GM18873 (cell line): ENCODE results near the gene FH.
A peak's percentile ranks its signal among the peaks of the same experiment; 100 is the strongest.

Experiments used
- ATAC-seq: cut with Tn5 transposase; IDR thresholded peaks from one replicate; pipeline ENCODE4 v1.9.1; 2021; ENCODE audit warnings: mild to moderate bottlenecking, moderate library complexity, moderate number of reproducible peaks; ENCODE audit not compliant: unreplicated experiment, low FRiP score

Gene FH

DNA sequence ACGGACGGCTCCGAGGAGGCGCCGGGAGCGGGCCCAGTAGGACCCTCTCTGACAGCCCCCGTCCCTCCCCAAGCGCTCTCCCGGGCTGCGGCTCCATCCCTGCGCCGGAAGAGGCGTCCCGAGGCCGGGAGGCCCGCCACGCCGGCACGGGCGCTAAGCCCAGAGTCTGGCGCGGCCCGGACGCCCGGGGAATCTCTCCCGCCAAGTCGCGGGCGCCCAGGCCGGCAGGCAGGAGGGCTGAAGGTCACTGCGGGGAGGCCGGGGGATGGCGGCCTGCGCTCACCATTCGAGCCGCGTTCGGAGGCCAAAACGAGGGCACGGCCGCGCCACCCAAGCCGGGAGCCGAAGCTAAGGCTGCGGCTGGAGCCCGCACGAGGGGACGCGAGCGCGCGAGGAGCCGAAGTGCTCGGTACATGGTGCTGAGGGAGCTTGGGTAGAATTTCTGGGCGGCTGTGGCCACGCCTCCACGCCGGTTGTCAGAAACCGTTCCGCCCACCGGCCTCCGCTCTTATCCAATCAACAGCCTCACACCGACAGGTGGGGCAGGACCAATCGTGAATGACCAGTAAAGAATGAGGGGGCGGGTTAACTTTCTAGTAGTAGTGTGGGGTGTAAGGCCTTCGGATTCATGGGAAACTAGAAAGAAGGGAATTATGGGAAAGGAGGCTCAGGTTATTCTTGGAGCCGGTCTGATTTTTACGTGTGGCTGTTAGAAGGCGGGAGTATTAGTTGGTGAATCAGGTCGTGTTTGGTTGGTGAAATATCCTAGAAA lies at the start of gene FH:
Gene FH, minus strand, starts transcription at position 448 of the 772 bp plus-strand sequence. Its CDS starts 33 bp downstream, at position 415.
- ATAC-seq, result peak; percentile 96

DNA sequence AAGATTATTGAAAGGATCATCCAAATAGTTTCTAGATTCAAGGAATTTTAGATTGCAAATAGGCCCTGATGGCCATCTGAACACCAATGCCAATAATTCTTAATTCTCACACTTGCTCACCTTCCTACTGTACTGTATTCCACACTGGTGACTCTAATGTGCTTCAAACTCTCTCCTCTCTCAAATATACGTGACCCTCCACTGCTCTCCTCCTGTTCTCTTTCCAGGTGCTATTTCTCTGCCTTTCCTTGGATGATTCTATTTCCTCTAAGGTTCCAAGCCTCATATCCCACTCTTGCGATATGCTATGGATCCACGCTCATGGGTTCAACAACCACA lies 41.3 kb upstream of the FH start:
- ATAC-seq, result no peak

DNA sequence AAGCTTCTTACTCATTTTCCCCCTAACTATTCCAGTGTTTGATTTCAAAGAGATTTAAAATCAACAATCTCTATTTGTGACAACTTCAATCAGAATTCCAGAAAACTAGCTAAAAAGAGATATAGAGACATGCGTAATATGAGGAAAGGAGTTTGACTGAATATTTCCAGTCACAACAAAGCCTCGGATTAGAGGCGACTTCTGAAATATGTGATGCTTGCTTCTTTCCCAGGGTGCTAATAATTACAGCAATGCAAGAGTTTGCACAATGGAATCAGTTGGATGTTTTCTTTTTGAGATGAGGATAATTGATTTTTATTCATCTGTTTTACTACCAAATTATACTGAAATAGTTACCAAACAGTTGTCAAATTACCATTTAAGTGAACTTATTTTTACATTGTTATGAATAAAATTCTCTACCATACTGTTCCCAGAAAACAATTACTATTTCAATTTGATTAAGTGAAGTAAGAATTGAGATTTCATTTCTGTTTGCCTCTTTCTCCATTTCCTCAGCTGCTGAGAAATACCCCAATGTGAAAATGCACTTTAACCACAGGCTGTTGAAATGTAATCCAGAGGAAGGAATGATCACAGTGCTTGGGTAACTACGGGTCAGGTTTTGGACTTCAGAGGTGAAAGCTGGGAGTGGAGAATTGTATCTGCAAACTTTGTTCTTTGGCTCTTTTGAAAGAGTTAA lies 40.7 kb upstream of the FH start:
- ATAC-seq, result no peak

DNA sequence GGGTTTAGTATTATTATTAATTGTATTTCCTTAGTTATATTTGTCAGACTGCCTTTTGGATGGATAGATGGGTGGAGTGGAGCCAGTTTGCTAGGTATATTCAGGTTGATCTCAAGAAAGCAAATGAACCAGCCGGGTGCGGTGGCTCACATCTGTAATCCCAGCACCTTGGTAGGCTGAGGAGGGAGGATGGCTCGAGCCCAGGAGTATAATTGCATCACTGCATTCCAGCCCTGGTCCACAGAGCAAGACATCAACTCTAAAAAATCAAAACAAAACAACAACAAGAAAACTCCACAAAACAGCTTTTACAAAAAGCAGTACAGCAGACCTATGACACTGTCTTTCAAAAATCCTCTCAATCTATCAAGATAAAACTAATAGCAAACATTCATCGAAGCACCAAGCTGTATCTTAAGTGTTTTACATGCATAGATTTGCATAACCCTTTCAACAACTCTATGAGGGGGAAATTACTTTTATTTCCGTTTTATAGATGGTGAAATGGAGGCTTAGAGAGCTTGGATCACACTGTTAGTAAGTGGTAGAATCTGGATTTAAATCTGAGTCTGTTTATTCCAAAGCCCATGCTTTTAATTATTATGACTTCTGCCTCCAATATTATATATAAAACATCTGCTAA lies 38.1 kb upstream of the FH start:
- no peak for ATAC-seq

DNA sequence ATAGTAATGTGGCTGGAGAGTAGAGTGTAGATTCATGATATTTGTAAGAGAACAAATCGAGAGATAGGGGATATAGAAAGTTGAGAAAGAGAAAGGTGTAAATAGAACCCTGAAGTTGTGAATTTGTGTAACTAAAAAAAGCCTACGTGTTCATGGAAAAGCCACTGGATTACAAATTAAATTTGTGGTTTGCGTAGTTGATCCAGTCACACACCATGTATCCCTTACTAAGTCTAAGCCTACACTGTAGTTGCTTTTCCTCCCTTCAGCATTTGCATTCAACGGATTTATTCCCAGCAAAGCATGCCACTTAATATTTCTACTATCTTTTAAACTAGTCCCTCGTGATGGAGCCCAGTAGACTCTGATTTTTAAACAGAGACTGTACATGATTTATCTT lies 37.5 kb upstream of the FH start:
- ATAC-seq, result no peak

DNA sequence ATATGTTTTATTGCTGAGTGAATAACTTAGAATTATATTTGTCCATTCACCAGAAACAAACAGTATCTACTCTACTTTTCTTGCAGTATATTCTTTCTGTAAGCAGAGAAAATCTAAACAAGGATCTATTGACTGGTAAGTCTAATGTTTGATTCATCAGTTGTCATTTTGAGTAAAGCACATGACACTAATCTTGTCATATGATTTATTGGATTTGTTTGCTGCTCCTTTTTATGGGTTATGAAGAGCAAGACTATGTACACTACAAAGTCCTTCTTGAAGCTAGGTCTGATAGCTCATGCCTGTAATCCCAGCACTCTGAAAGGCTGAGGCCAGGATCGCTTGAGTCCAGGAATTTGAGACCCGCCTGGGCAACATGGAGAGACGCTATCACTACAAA lies 36.0 kb upstream of the FH start:
- no peak for ATAC-seq

DNA sequence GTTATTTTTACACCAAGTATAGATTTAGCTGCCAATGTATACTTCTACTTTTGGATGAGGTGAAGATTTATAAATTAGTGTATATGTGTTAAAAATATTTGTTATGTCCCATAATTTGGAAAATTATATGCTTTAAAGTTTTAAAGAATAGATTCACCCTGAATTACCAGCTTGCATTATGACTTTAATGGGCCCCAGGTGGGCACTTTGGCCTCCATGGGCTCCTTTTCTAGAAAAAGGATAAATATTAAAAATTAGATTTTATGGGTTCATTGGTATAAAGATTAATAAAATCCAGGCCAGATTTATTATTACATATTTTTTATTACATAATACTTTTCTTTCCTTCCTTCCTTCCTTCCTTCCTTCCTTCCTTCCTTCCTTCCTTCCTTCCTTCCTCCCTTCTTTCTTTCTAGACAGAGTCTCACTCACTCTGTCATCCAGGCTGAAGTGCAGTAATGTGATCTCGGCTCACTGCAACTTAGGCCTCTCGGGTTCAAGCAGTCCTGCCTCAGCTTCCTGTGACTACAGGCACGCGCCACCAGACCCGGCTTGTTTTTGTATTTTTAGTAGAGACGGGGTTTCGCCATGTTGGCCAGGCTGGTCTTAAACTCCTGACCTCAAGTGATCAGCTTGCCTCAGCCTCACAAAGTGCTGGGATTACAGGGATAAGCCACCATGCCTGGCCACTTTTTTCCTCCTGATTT lies 34.5 kb upstream of the FH start:
- no peak for ATAC-seq

DNA sequence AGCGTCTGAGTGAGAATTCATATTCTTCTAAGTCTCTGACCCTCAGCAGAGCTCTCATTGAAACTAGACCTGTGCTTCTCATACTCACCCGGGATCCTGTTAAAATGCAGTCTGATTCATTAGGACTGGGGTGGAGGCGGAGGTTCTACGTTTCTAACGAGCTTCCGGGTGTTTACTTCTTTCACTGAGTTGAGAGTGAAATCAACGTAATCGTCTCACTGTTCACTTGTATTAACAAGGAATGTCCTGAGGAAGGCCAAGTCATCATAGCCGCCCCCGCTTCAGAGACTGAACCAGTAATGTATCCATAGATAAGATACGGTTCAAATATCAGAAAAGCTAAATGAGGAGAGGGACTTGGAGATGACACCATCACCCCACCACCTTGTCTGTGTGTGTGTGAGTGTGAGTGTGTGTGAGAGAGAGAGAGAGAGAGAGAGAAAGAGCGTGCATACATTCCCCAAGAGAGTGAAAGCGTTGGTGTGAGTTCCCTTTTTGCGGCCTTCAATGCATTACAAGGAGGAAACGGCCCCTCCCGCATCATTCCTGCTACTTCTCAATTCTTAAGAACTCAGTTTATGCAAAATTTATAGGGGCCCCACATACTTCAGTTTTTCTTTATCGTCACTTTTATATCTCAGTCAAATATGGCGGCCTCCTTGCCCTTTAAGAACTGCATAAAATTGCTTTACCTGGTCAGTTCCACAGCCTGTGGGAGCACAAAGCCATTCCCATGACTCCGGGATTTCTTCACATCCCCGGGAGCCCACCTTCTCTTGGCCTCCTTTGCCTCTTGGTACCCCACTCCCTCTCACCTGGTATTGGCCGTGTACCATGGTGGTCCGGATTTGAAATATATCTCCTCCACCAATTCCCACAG lies 32.4 kb upstream of the FH start:
- no peak for ATAC-seq

DNA sequence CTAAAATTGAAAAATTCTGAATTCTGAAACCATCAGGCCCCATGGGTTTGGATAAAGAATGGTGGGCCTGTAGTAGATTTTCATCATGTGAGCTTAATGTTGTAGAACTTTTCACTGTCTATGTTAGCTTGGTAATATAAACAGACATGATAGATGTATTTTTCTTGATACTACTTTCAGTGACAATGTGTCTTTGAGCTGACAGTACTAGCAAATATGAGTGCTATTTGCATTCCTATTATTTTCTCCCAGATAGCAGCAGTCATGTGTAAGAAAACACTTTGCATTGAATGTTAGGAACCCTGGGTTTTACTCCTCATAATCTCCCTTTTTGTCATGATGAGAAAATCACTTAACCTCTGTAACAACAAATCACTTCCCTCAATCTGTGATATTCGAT lies 30.8 kb upstream of the FH start:
- ATAC-seq, result no peak

DNA sequence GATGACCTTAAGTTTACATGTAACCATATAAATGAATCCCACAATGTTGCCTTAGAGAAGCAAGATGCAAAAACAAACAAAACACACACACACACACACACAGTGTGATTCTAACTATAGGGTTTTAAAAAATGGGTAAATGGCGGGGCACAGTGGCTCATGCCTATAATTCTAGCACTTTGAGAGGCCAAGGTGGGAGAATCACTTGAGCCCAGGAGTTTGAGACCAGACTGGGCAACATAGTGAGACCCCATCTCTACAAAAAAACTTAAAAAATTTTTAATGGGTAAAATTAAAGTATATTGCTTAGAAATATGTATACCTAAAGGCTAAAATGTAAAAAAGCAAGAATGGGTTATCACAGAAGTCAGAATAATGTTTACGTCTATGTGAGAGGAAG lies 28.5 kb upstream of the FH start:
- ATAC-seq, result no peak

DNA sequence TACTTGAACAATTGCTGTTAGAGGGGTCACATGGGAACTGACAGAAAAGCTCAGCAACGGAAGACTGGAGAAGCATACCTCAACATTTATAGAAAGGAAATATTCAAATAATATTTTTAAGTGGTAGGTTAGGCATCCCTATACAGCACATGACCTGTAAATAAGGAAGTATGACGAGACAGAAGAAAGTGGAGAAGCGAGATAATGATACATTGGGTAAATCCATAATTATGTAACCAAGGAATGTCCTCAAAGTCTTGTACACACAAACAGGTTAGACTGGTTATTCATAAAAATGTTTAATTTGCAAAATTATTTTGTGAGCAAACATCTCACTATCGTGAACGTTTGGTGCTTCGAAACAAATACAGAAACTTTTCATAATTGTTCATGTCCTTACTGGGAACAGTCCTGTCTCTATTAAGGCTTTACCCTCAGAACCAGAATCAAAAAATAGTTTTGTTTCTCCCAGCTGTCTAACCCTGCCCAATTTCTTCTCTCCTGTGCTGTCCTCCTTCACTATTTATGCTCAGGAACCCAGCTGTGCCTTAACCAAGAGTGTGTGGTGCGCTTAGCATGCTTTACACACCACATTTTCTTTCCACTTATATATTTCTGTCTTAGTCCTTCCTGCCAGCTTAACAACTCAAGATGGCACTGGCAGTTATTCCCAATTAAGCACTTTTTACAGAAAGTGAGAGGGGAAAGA lies 22.8 kb upstream of the FH start:
- no peak for ATAC-seq

DNA sequence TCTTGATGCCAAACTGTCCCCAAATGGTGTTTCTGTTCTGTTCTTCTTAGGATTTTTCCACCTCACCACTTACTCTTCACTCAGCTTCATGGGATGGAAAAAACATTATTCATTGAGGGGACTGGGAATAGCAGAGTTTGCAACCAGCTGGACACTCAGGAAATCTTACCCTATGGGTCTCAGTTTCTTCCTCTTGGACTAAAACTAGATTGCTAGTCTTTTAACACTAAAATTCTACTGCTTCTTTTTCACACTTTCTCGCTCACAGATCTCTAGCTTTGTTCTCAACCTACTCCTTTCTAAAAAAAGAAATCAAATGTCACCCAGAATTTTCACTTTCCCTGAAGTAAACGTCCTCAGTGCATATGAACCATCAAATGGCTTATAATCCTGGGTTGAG lies 17.4 kb upstream of the FH start:
- no peak for ATAC-seq

DNA sequence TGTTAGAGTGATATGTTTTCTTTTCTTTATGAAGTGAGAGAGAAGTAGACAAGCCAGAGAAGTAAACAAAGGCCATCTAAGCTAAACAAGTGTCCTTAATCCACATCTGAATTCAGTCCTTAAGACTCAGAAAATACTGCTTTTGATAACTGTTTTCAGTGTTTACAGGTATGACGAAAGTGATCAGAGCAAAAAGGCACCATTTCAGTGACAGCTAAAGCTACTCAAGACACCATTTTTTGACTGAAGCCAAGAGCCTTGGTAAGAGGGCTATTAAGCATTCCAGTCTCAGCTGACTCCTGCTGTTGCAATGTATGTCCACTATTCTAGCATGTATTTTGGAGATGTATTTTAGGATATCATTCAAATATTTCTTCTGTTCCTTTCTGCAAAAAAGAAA lies 16.7 kb upstream of the FH start:
- ATAC-seq, result no peak

DNA sequence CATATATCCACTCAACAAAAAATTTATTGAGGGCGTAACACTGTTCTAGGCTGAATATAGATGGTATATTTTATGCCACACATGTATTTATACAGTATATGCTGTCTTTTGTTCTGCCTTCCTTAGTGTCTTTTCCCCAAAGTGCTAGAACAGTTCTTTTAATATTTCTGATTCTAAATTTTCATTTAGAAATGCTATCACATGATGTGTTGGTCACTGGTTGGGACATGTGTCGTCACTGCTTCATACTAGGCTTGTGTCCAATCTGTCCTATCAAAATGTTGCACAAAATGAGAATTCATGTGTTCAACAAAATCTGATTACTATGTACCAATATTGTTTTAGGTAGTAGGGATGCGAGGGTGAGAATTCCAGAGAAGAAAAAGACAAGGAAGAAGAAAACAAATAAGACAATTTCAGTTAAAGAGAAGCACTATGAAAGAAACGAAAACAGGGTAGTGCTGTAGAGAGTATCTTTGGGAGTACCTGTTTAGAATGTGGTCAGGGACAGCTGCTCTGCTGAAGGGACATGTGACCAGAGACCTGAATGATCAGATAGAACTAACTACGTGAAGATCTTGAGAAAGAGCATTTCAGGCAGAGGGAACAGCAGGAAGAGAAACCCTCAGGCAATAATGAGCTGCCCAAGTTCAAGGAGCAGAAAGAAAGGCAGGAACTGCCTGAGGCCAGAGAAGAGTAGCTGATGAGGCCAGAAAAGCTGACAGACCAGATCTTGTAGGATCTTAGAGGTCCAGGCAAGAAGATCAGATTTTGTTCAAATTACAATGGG lies 14.0 kb upstream of the FH start:
- peak; percentile 25 for ATAC-seq

DNA sequence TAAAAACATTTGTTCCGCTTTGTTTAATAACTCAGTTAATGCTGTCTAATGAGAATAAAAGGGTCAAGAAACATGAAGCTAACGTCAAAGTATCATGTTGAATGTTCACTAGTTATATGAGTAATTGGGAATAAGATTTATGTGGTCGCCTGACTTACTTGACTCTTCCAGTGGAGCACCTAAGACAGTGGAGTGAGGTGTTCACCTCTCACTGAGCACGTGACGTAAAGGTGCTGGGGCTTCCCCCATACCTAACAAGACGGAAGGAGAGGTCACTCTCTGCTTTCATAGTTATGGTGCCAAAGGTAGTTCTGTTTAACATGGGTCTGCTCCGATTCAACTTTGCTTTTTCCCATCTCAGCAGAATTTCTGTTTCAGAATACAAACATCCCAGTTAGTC lies 13.3 kb upstream of the FH start:
- ATAC-seq, result peak; percentile 56

DNA sequence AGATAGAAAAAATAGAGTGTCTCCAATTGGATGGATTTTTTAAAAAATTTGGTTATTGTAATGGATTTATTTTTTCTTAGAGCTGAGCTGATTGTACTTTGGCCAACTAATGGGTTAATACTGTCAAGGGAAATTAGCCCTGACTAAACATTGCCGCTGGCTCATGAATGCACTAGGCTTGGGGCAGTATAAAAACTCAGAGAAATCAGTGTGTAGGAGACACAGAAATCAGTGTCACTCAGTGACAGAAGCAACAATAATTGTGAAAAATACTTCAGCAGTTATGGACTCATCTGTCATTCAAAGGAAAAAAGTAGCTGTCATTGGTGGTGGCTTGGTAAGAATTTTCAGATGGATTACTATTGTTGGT lies 12.6 kb upstream of the FH start, which contains the start of gene KMO:
Gene KMO, plus strand, starts transcription at position 217 of the 370 bp plus-strand sequence. Its CDS starts 67 bp downstream, at position 284.
- ATAC-seq, result peak; percentile 28

DNA sequence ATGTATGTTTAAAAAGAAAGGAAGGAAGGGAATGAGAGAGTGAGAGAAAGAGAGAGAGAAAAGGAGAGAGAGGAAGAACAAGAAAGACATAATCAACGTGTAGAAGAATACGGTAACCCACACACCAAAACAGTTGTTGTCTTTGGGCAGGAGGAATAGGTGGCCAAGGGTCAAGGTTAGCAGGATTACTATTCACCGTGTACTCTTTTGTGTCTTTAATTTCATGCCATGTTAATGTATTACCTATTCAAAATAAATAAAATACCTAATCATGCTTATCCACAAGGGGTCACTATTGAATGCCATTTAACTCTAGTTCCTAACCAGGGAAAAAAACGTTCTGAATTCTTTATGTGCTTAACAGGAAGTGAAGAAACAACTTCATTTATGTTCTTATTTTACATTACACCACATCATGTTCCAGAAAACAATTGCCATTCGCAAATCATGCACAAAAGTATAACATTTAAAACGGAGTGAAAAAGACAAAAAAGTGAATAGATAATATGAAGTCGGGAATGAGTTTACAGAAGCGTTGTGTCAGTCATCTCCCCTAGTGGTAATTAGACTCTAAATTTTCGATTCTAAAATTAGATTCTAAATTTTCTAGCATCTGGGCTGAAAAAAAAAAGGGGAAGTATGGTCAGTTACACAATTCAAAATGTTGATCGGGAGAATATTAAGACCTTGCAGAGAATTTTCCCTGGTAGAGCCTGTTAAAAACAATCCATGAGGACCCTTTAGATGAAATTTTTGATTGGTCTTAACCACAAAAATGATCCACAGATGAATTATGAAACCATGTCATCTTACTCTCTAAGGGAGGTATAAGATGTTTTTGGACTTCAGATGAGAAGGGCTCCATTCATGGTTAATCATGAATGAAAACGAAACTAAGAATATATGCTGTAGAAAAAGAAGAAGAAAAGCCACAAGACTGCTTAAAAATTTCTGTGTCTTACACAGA lies 11.9 kb upstream of the FH start:
- ATAC-seq, result peak; percentile 54

DNA sequence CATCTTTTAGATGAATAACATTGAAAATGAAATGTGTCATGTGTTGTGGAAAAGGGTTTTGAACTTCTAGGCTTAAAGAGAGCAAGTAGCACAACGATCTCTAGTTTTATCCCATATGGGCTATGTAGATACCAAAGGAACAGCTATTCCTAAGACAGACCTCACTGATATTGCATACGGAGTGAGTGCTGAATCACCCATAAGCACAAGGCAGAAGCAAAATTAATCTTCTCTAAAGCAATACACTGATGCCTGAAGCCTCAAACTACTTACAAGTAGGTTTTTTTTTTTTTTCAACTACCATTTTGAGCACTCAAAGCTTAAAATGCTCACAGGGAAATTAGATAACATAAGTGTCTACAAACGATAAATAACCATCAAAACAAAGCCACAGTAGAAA lies 7.6 kb upstream of the FH start:
- ATAC-seq, result no peak
